HUES48 (cell line): ENCODE measurements around the gene AGBL5.
"Not testable (repeated sequence)": the region's sequence is repeated elsewhere in the genome, so short reads cannot be mapped to it uniquely, and the experiment has no call there.

Experiments
- H3K27ac ChIP-seq: one replicate; pipeline ENCODE4 v1.7.0; 2013; ENCODE audit warnings: low read depth, low read length, inconsistent platforms
- H3K27me3 ChIP-seq: 2 replicates; pipeline ENCODE4 v1.6.1; 2013; ENCODE audit warnings: mild to moderate bottlenecking, low read length; ENCODE audit not compliant: control insufficient read depth, insufficient read depth
- H3K36me3 ChIP-seq: 2 replicates; pipeline ENCODE4 v1.6.1; 2013; ENCODE audit warnings: low read length; ENCODE audit not compliant: control insufficient read depth, insufficient read depth
- H3K4me1 ChIP-seq: 2 replicates; pipeline ENCODE4 v1.6.1; 2013; ENCODE audit warnings: mild to moderate bottlenecking, low read length; ENCODE audit not compliant: control insufficient read depth, insufficient read depth
- H3K4me3 ChIP-seq: 2 replicates; pipeline ENCODE4 v1.5.1; 2013; ENCODE audit warnings: mild to moderate bottlenecking, low read depth, low read length
- H3K9ac ChIP-seq: 2 replicates; pipeline ENCODE4 v1.6.1; 2013; ENCODE audit warnings: mild to moderate bottlenecking, low read depth, low read length, moderate library complexity
- H3K9me3 ChIP-seq: 2 replicates; pipeline ENCODE4 v1.6.1; 2013; ENCODE audit warnings: low read length; ENCODE audit not compliant: control insufficient read depth, insufficient read depth

AGBL5 gene

DNA sequence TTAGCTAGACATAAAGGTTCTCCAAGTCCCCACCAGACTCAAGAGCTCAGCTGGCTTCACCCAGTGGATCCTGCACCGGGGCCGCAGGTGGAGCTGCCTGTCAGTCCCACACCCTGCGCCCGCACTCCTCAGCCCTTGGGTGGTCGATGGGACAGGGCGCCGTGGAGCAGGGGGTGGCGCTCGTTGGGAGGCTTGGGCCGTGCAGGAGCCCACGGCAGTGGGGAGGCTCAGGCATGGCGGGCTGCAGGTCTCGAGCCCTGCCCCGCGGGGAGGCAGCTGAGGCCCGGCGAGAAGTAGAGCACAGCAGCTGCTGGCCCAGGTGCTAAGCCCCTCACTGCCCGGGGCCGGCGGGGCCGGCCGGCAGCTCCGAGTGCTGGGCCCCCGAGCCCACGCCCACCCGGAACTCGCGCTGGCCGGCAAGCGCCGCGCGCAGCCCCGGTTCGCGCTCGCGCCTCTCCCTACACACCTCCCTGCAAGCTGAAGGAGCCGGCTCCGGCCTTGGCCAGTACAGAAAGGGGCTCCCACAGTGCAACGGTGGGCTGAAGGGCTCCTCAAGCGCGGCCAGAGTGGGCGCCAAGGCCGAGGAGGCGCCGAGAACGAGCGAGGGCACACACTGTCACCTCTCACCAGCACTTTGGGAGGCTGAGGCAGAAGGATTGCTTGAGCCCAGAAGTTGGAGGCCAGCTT is 60.1 kb downstream of the AGBL5 start:
- H3K9ac ChIP-seq, H3K9me3 ChIP-seq, H3K27me3 ChIP-seq, H3K27ac ChIP-seq, H3K36me3 ChIP-seq, H3K4me3 ChIP-seq, H3K4me1 ChIP-seq: not testable (repeated sequence)

DNA sequence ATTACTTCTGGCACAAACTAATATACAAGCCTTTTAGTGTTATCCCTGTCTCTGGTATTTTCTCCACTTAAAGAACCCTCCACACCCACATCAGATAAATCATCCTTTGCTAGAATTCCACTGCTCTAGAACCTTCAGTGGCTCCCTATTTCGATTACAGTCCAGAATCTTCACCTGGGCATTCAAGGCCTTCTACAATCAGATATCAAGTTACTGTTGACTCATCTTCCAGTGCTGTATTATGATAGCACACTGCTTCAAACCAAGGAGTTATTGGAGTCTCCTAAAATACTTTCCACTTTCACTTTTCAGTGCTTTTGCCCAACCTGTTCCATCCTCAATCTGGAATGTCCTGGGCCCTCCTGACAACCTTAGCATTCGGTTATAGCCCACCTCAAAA is 64.1 kb downstream of the AGBL5 start:
- Histone ChIP-seq H3K4me1 (peaks cover 7% of the 10 kb centered on the region; the same call in 1 of the 2 replicates), H3K27ac (no peak overlapping the region), H3K27me3 (peaks cover 38% of the 10 kb centered on the region)

DNA sequence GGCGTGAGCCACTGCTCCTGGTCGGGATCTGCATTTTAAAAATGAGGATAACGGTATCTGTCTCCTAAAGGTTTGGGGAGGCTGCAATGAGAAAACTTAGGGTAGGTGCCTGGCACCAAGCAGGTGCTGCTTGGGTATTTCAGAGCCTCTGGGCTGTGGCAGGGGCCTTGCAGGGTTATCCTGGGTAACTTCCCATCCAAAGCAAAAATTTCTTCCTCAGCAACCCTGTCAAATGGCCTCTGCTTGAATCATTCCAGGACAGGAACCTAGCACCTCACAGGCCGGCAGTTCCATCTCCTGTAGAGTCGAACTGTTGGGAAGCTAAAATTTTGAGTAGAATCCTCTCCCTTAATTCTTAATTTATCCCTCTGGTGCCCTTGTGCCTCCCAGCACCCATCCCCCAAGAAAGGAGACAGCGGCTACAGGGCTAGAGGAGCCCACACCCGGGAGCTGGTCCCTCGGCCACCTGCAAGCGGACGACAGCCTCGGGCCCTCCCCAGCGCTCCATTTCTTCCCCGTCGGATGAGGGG is 66.6 kb downstream of the AGBL5 start:
- peaks cover 64% of the 10 kb centered on the region for H3K27me3 ChIP-seq

More for the DNA sequence above, 64.1 kb downstream of the AGBL5 start:
- Histone ChIP-seq H3K4me3 (no peak overlapping the region), H3K36me3 (no peaks in the 10 kb centered on the region), H3K9ac (no peak overlapping the region), H3K9me3 (no peaks in the 10 kb centered on the region)

DNA sequence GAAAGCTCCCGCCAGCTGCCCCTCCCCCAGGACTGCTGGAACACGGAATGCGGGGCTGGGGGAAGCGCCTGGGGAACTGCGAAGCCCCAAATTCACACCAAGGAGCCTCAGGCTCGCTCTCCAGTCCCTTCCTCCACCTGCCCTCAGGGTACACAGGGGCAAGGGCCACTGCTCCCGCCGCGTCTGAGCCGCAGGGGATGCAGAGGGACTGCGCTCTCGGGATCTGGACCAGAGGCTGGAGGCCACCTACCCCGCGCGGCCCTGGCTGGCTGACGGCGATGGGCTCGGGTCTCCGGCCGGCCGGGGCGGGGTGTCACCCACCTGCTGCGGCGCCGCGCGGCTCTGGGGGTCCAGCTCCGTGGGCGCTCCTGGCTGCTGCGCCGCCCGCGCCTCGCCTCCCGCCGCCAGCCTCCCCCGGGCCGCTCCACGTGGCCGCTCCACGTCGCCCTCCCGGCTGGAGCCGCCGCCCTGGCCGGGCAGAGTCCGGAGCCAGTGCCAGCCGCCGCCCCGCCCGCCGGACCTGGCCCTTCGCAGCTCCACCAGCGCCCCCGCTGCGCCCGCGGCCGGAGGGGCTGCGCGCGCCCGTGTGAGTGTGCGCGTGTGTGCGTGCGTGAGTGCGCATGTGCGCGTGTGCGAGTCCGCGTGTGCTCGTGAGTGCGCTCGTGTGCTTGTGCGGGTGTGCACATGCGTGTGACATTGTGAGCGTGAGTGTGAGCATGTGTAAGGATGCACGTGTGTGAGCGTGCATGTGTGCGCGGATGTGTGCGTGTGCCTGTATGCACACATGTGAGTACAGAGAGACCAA is 67.3 kb downstream of the AGBL5 start, which contains the start of gene CGREF1:
TSS of gene CGREF1 (minus strand) at position 604 of the 805 bp plus-strand sequence. CDS start 14,762 bp downstream, outside the sequence.
- H3K9ac ChIP-seq = peak within 1 kb of the TSS; percentile 18; the same call in 1 of the 2 replicates
- H3K4me1 ChIP-seq = peaks cover 7% of the 10 kb centered on the region; the same call in 1 of the 2 replicates
- H3K27ac ChIP-seq = no peak within 1 kb of the TSS
- H3K36me3 ChIP-seq = no peaks in the 10 kb centered on the region
- H3K9me3 ChIP-seq = no peaks in the 10 kb centered on the region
- H3K4me3 ChIP-seq = peak within 1 kb of the TSS; percentile 69
- peaks cover 68% of the 10 kb centered on the region for H3K27me3 ChIP-seq

More for the DNA sequence above, 66.6 kb downstream of the AGBL5 start:
- Histone ChIP-seq H3K27ac (no peak overlapping the region), H3K9ac (0 out of 2 replicates have a peak overlapping the region, but pooled peaks have one; percentile 18), H3K4me1 (peaks cover 7% of the 10 kb centered on the region; the same call in 1 of the 2 replicates), H3K36me3 (no peaks in the 10 kb centered on the region), H3K4me3 (peak overlapping the region; percentile 69), H3K9me3 (no peaks in the 10 kb centered on the region)

DNA sequence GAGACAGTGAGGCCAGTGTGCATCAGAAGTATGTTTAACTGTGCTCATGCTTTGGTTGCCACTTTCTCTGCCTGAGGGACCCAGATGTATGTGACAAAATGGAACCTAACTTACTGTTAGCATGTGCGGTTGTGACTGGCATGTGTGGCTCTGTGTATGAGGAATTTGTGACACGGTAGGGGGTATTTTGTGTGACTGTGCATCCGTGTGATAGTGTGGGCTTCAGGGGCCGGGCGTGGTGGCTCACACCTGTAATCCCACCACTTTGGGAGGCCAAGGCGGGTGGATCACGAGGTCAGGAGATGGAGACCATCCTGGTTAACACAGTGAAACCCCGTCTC is 67.8 kb downstream of the AGBL5 start:
- H3K36me3 ChIP-seq, H3K9ac ChIP-seq, H3K27ac ChIP-seq, H3K9me3 ChIP-seq: not testable (repeated sequence)
- peaks cover 74% of the 10 kb centered on the region for H3K27me3 ChIP-seq
- peak overlapping the region; percentile 69 for H3K4me3 ChIP-seq
- peaks cover 13% of the 10 kb centered on the region; the same call in 1 of the 2 replicates for H3K4me1 ChIP-seq
